Panc1 (cell line): Measurements from ENCODE around the gene SIRPA. TPM values are rescaled to one million over a fixed set of nuclear protein-coding genes. Genes with fewer than 3 reads are reported as not detected.

Experiments used
- ATAC-seq: fragments of 200-7000 bp; cut with Tn5 transposase; 2 replicates; pipeline ENCODE4 v1.9.1; 2020; ENCODE audit warnings: mild to moderate bottlenecking, moderate library complexity
- BruUV-seq: library from RNA; stranded (reverse); fragments of 400-500 nt; replicated peaks from 2 replicates; lab custom pipeline; 2021; lab: Mats Ljungman, UMichigan
- CTCF ChIA-PET: fragments of 300-600 bp; sonication (Branson Sonifier 250); formaldehyde crosslinking; loops from one replicate; lab custom pipeline; 2022; ENCODE audit warnings: antibody characterized with exemption; lab: Charles Lee
- POLR2A ChIA-PET: fragments of 300-600 bp; sonication (Branson Sonifier 250); formaldehyde crosslinking; loops from one replicate; lab custom pipeline; 2022; ENCODE audit warnings: antibody characterized with exemption; lab: Charles Lee
- DNase-seq: peaks from one replicate; pipeline ENCODE4 v3.0.0-alpha.2; 2010; ENCODE audit warnings: low read depth, low spot score
- H3K27ac ChIP-seq: 2 replicates; pipeline ENCODE4 v1.5.1; 2011; ENCODE audit warnings: mild to moderate bottlenecking, low read length, inconsistent platforms
- H3K27me3 ChIP-seq: fragments of 200-500 bp; sonication (Bioruptor generic); 2 replicates; pipeline ENCODE4 v1.6.0; 2014; ENCODE audit warnings: low read length, inconsistent platforms; ENCODE audit not compliant: control insufficient read depth, insufficient read depth
- H3K36me3 ChIP-seq: fragments of 200-500 bp; sonication (Bioruptor generic); 2 replicates; pipeline ENCODE4 v1.5.1; 2014; ENCODE audit warnings: inconsistent platforms, mild to moderate bottlenecking, low read length, moderate library complexity; ENCODE audit not compliant: control insufficient read depth, insufficient read depth
- H3K4me1 ChIP-seq: 2 replicates; pipeline ENCODE4 v1.5.1; 2011; ENCODE audit warnings: inconsistent platforms, mild to moderate bottlenecking, low read length, moderate library complexity; ENCODE audit not compliant: control insufficient read depth, insufficient read depth
- H3K4me3 ChIP-seq, 2 experiments: 2 replicates each; pipeline ENCODE4 v1.5.1; 2011 to 2012; ENCODE audit warnings: low read depth in 2 of 2, low read length in 2 of 2, mild to moderate bottlenecking in 2 of 2, inconsistent platforms in 1 of 2, moderate library complexity in 1 of 2
- H3K9me3 ChIP-seq: fragments of 200-500 bp; sonication (Bioruptor generic); 2 replicates; pipeline ENCODE4 v1.5.1; 2014; ENCODE audit warnings: low read depth, mild to moderate bottlenecking, inconsistent platforms, low read length, moderate library complexity; ENCODE audit not compliant: control insufficient read depth, insufficient read depth
- POLR2AphosphoS5 ChIP-seq: IDR thresholded peaks from 2 replicates; pipeline ENCODE4 v1.6.1; 2012; ENCODE audit warnings: mild to moderate bottlenecking, low read depth, low read length, moderate library complexity
- SIN3A ChIP-seq: IDR thresholded peaks from 2 replicates; pipeline ENCODE4 v1.6.1; 2012; ENCODE audit warnings: low read depth, mild to moderate bottlenecking, low read length, moderate library complexity, borderline replicate concordance; ENCODE audit not compliant: insufficient read depth
- TCF7L2 ChIP-seq: IDR thresholded peaks from 2 replicates; pipeline ENCODE4 v1.6.1; 2011; ENCODE audit warnings: mild to moderate bottlenecking, low read depth, low read length, inconsistent platforms
- in situ Hi-C: cut with HindIII; loops from 2 replicates; pipeline ENCODE4 v1.10.0; 2016; ENCODE audit warnings: low sequenced_read_pairs, low pct_unique_long_range_greater_than_20kb
- intact Hi-C: fragments of 100-400 bp; cut with micrococcal nuclease; formaldehyde crosslinking; loops from one replicate; pipeline ENCODE4 v1.10.0; 2022; ENCODE audit not compliant: unreplicated experiment
- total RNA-seq: library from RNA; stranded (reverse); gene quantifications from one replicate; pipeline ENCODE4 v1.2.1, GENCODE V29; 2021; ENCODE audit not compliant: unreplicated experiment
- TF ChIP-seq, protein P1 (sequence below): fragments of 450-650 bp; IDR thresholded peaks from 2 replicates; pipeline ENCODE4 v1.5.1; 2017; ENCODE audit warnings: mild to moderate bottlenecking
- TF ChIP-seq, protein P2 (sequence below), 2 experiments: IDR thresholded peaks; 2 replicates each; pipeline ENCODE4 v1.6.1; 2011 to 2012; ENCODE audit warnings: low read depth in 2 of 2, control low read depth in 1 of 2, low read length in 1 of 2, mild to moderate bottlenecking in 1 of 2, moderate library complexity in 1 of 2; ENCODE audit not compliant: insufficient read depth in 1 of 2

The SIRPA gene
- total RNA-seq, 1 experiment from 2014 or later: 2.4 TPM

DNA sequence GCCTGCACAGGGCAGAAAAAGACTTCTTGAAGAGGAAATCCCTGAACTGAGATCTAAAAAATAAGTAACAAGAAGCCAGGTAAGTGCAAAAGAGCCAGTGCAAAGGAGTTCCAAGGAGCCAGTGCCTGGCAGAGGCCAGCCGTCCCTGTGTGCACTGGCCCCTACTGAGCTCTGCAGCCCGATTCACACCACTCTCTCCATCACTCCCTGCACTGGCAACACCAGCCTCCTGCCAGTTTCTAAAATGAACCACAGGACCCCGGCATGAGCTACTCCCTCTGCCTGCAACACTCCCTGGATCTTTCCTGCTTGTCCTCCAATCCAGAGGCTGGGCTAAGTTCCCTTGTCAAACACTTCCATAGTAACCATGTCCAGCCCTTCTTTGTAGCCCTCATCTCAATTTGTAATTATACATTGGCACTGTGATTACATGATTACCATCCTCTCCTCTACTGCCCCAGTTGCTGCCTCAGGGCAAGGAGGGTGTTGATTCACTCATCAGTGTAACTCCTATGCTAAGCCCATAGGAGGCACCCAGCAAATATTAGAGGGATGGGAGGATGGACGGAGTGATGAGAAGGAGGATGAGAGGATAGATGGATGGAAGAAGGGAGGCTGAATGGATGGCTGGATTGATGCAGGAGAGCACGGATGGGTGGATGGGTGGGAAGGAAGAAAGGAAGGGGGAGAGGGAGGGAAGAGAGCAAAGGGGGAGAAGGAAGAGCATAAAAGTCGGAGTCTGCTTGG lies 49.3 kb downstream of the SIRPA start:
- Histone ChIP-seq H3K4me1 (no peaks in the 10 kb centered on the region), H3K27me3 (peaks cover 8% of the 10 kb centered on the region), H3K9me3 (no peaks in the 10 kb centered on the region), H3K36me3 (no peaks in the 10 kb centered on the region), H3K4me3 (no peak overlapping the region), H3K27ac (no peak overlapping the region)
- no peak for ATAC-seq
- BruUV-seq: no TSS peak
- TF ChIP-seq SIN3A (no peak), POLR2AphosphoS5 (no peak), TCF7L2 (no peak)
- TF ChIP-seq, protein P1, sequence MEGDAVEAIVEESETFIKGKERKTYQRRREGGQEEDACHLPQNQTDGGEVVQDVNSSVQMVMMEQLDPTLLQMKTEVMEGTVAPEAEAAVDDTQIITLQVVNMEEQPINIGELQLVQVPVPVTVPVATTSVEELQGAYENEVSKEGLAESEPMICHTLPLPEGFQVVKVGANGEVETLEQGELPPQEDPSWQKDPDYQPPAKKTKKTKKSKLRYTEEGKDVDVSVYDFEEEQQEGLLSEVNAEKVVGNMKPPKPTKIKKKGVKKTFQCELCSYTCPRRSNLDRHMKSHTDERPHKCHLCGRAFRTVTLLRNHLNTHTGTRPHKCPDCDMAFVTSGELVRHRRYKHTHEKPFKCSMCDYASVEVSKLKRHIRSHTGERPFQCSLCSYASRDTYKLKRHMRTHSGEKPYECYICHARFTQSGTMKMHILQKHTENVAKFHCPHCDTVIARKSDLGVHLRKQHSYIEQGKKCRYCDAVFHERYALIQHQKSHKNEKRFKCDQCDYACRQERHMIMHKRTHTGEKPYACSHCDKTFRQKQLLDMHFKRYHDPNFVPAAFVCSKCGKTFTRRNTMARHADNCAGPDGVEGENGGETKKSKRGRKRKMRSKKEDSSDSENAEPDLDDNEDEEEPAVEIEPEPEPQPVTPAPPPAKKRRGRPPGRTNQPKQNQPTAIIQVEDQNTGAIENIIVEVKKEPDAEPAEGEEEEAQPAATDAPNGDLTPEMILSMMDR: no peak
- TF ChIP-seq, protein P2, sequence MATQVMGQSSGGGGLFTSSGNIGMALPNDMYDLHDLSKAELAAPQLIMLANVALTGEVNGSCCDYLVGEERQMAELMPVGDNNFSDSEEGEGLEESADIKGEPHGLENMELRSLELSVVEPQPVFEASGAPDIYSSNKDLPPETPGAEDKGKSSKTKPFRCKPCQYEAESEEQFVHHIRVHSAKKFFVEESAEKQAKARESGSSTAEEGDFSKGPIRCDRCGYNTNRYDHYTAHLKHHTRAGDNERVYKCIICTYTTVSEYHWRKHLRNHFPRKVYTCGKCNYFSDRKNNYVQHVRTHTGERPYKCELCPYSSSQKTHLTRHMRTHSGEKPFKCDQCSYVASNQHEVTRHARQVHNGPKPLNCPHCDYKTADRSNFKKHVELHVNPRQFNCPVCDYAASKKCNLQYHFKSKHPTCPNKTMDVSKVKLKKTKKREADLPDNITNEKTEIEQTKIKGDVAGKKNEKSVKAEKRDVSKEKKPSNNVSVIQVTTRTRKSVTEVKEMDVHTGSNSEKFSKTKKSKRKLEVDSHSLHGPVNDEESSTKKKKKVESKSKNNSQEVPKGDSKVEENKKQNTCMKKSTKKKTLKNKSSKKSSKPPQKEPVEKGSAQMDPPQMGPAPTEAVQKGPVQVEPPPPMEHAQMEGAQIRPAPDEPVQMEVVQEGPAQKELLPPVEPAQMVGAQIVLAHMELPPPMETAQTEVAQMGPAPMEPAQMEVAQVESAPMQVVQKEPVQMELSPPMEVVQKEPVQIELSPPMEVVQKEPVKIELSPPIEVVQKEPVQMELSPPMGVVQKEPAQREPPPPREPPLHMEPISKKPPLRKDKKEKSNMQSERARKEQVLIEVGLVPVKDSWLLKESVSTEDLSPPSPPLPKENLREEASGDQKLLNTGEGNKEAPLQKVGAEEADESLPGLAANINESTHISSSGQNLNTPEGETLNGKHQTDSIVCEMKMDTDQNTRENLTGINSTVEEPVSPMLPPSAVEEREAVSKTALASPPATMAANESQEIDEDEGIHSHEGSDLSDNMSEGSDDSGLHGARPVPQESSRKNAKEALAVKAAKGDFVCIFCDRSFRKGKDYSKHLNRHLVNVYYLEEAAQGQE (IDR thresholded peaks at IDR 0.05; ENCODE audit: insufficient read depth in 1 of 2, low read depth in 2 of 2, low read length in 1 of 2): no peak
- DNase-seq: no peak
- in situ Hi-C loops (no loop called here), intact Hi-C loops (no loop called here)
- POLR2A ChIA-PET: no interaction called here
- CTCF ChIA-PET: interaction anchor here (0.7 kb wide), 1 partner anchor 22 kb away, joined by 3 read pairs; no protein-coding TSS in a partner anchor

DNA sequence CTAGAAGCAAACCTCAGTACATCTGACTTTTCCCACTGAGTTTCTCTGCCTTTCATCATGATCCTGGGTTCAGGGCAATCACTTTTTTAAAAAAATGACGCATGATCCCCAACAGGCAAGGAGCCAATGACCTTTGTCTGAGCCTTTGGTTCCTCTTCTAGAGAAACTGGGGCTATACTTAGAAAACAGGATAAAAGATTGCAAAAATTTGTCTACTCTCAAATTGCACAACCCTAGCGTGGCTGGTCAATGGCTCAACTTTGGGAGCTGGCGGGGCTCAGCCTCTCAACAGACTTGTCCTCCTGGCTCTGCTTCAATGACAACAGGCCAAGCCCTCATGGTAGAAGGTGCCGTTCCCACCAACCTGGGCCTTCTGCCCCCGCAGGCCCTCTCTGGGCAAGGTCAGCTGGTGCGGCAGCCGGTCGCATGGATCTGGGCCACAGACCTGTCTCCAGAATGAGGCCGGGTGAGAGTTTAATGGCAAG lies 50.0 kb downstream of the SIRPA start:
- H3K4me3 ChIP-seq: no peak overlapping the region
- POLR2A ChIA-PET: no interaction called here
- DNase-seq: no peak
- intact Hi-C loops (no loop called here), in situ Hi-C loops (no loop called here)
- H3K27ac ChIP-seq: no peak overlapping the region
- H3K36me3 ChIP-seq: no peaks in the 10 kb centered on the region
- peaks cover 8% of the 10 kb centered on the region for H3K27me3 ChIP-seq
- CTCF ChIA-PET: no interaction called here
- H3K9me3 ChIP-seq: no peaks in the 10 kb centered on the region
- TF ChIP-seq, protein P2 (IDR thresholded peaks at IDR 0.05; ENCODE audit: insufficient read depth in 1 of 2, low read depth in 2 of 2, low read length in 1 of 2): no peak
- TF ChIP-seq SIN3A (no peak), TCF7L2 (no peak), POLR2AphosphoS5 (no peak)
- TF ChIP-seq, protein P1: no peak
- ATAC-seq: no peak
- BruUV-seq: no TSS peak
- H3K4me1 ChIP-seq: no peaks in the 10 kb centered on the region
